HG03521 (cell line): ENCODE data around the gene CAPN10.
"Not testable (repeated sequence)": the region's sequence is repeated elsewhere in the genome, so short reads cannot be mapped to it uniquely, and the experiment has no call there.

ENCODE experiments used
- ATAC-seq: cut with Tn5 transposase; IDR thresholded peaks from one replicate; pipeline ENCODE4 v1.9.1; 2021; ENCODE audit warnings: mild to moderate bottlenecking, moderate library complexity; ENCODE audit not compliant: unreplicated experiment

The CAPN10 gene

GRCh38 chr2:240602266-240603050 lies 15.9 kb downstream of the CAPN10 start:
- no peak for ATAC-seq

DNA sequence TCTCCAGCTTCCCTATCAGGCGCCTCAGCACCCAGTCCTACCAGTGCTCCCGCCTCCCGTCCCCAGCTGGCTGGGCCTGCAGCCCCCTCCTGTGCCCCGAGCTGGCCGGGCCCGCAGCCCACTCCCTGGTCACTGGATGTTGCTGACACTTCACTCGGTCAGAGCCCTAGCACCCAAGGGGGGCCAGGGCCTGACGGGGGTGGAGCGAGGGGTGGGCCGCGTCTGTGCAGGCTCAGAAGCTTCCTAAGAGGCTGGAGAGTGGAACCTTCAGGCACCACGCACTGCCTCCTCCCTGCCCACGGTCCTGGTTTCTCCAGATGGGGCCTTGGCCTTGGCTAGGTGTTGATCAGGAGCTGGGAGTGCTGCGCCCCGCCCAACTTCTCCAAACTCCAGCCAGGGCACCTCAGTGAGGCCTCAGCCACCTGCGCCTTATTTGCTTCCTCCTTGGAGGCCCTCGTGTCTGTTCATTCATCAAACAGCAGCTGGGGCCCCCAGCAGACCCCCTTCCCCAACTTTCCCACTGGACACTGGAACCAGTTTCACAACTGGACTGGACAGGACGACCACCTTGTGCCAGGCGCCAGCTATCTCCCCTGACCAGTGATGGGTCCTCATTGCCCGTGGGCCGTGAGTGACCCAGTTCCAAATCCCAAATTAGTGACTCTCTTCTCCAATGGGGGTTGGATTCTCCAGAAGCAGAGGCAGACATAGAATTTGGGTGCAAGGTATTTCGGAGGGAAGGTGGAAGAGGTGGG lies 16.7 kb downstream of the CAPN10 start:
- ATAC-seq = no peak

DNA sequence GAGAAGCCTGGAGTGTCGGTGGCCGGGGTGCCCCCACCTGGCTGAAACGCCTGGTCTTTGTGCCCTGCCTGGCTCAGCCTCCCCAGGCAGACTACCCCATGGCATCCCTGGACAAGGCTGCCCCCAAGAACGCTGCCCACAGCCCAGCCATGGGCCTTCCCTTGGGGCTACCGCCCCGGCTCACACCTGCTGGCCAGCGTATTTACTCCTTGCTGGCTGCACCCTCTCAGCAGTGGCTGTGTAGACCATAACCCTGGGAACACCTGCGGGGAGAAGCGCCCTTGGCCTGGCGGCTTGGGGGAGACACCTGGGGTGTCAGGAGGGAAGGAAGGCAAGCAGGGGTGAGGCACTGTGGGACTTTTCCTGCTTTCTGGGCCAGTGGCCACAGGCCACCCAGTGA lies 17.3 kb downstream of the CAPN10 start:
- ATAC-seq = no peak

DNA sequence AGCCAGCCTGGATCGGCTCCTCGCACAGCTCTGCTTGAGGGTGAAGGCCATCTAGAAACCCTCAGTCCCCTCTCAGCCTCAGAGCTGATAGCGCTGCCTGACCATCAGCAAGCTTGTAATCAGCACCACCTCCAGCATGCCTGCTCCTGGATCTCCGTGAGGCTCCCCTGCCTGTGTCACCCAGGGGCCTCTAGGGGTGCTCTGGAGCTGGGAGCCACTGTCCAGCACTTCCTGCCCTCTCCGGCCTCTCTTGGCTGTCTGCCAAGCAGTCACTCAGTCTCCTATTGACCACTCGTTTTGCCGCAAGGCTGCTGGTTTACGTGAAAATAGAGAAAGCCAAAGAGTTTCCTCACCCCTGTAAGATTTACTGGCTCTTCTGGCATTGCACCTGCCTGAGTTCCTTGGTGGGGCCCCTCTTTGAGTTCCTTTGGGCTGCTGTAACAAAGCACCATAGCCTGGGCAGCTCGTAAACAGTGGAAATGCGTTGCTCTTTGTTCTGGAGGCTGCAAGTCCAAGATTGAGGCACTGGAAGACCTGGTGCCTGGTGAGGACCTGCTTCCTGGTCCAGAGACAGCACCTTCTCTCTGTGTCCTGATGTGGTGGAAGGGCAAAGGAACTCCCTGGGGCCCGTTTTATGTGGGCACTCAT lies 17.9 kb downstream of the CAPN10 start:
- no peak for ATAC-seq

DNA sequence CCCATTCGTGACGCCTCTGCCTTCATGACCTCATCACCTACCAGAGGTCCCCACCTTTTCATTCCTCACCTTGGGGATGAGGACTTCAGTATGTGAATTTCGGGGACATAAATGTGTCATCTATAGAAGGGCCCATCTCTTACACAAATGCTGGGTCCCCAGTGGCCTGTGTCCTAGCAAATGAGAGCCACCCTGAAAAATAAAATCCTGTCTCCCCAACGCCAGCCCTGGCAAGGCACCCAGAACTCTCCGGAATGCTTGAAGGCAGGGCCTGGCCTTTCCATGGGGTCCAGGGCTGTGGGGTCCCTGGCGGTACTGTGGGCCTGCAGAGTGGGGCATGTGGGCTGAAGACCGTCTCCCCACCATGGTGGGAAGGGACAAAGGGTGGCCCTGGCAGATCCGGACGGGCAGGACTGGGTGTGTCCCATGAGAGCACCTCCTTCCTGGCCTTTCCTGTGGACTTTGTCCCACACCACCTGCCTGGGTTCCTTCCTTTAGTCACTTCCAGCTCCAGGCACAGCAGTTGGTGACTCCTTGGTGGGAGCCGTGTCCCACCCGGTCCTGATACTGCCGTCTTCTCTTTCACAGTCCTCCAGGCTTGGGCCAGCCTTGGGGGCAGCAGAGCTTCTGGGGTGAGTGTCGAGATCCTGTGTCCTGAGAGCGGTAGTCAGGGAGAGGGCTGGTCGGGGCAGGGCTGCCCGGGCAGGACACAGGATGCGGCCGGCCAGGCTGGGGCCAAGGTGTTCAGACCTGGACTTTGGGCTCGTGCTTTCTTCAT lies 18.6 kb downstream of the CAPN10 start:
- no peak for ATAC-seq

GRCh38 chr2:240605867-240606743 lies 19.6 kb downstream of the CAPN10 start:
- no peak for ATAC-seq

- no peak for ATAC-seq
Measured at GRCh38 chr2:240611601-240612210, 25.2 kb downstream of the CAPN10 start.

- no peak for ATAC-seq
Measured at GRCh38 chr2:240613781-240614180, 27.2 kb downstream of the CAPN10 start.

DNA sequence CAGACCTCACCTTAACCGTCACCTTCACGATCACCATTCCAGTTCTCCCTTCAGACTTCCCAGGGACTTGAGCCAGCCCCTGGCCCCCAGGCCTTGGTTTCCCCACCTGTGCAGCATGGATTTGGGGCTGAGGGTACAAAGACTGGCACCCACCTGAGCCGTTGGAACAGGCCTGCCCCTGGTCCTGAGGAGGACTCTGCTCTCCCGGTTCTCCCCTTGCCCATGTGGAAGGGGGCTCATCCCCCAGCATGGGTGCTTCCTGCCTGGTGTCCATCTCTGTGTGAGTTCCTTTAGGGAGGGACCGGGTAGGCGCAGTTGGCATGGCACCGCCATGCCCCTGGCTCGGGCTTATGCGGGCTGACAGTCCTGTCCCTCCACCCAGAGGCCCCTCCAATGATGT lies 27.9 kb downstream of the CAPN10 start:
- no peak for ATAC-seq

- ATAC-seq = no peak
Measured at GRCh38 chr2:240615396-240615795, 28.9 kb downstream of the CAPN10 start.

- no peak for ATAC-seq
Measured at GRCh38 chr2:240615820-240616547, 29.4 kb downstream of the CAPN10 start.

GRCh38 chr2:240616860-240617666 lies 30.5 kb downstream of the CAPN10 start:
- ATAC-seq = not testable (repeated sequence)

GRCh38 chr2:240618776-240619175 lies 32.2 kb downstream of the CAPN10 start:
- no peak for ATAC-seq

- no peak for ATAC-seq
Measured at GRCh38 chr2:240619506-240620148, 33.1 kb downstream of the CAPN10 start.

DNA sequence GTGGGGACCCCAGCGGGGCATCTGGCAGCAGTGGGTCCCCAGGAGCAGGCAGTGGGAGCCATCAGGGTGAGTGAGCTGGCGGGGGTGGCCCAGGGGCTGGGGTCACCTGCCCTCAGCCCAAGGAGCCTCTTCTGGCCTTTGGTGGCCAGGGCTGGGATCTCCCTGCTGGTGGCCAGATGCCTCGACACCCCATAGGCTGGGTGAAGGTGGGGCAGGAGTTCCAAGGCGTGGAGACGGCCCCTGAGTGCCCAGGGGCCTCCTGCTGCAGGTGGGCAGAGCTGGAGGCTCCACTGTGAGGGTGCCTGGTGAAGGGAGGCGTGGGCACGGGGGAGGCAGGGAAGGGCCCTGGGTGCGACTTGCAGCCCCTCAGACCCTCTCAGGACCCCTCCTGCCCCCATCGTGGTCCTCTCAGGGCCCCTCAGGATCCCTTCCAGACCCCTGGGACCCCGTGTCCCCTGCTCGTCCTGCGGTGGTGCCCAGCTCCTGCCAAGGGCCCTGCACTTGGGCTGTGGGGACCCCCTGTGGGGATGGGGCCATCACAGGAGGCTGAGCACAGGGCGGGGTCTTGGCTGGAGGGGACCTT lies 33.7 kb downstream of the CAPN10 start:
- ATAC-seq = no peak

DNA sequence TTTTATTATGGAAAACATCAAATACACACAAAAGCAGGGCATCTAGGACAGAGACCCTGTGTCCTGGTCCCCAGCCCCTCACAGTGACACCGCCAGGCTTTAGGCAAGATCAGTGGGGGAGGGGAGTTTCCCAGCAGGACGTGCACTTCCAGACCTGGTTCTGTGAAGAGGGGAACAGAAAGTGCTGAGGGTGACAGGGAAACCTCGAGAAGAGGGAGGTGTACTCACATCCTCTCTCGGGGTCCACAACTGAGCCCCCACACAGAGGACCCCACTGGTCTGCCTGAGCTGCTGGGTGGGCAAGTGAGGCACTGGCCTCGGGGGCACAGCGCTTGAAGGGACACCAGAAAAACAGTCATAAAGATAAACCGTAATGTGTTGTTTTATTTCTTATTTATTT lies 34.3 kb downstream of the CAPN10 start:
- no peak for ATAC-seq

DNA sequence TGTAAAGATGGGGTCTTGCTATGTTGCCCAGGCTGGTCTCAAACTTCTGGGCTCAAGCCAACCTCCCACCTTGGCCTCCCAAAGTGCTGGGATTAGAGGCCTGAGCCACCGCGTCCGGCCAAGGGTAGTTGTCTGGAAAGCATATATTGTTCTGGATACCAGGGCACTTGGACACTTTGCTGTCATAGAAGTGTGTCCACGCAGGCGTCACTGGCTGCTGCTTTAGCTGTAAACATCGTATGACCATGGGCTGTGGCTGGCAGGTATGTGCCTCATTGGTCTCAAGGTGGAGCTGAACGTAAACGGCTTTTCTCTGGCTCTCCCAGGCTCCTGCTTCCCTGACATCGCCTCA lies 35.5 kb downstream of the CAPN10 start:
- ATAC-seq = no peak
